NB4 (cell line): ENCODE data around the gene HERC3.

ENCODE experiments used
- CTCF ChIP-seq: IDR thresholded peaks from one replicate; pipeline ENCODE4 v1.5.1; 2012; ENCODE audit warnings: low read depth, low read length
- POLR2A ChIP-seq: IDR thresholded peaks from 2 replicates; pipeline ENCODE4 v1.6.1; 2011; ENCODE audit warnings: mild to moderate bottlenecking; ENCODE audit not compliant: insufficient read length; ENCODE audit errors: extremely low read depth

GRCh38 chr4:88697141-88697540 is 104.9 kb downstream of the HERC3 start:
- TF ChIP-seq POLR2A (no peak), CTCF (no peak)
